ENCODE results near the gene C8B.
A peak's percentile ranks its signal among the peaks of the same experiment; 100 is the strongest.

The C8B gene

GRCh38 chr1:56970280-56970679 is 4.5 kb upstream of the C8B start:
- no peak for DNase-seq

GRCh38 chr1:56968878-56969495 is 3.2 kb upstream of the C8B start:
- DNase-seq, result no peak

GRCh38 chr1:56967900-56968832 is 2.4 kb upstream of the C8B start:
- DNase-seq, result peak; percentile 19

GRCh38 chr1:56967355-56967754 is 1.5 kb upstream of the C8B start:
- DNase-seq, result no peak

GRCh38 chr1:56966698-56966999 is 834 bp upstream of the C8B start:
- DNase-seq, result no peak

- DNase-seq, result no peak
Measured at GRCh38 chr1:56965191-56965590, 624 bp downstream of the C8B start.

DNA sequence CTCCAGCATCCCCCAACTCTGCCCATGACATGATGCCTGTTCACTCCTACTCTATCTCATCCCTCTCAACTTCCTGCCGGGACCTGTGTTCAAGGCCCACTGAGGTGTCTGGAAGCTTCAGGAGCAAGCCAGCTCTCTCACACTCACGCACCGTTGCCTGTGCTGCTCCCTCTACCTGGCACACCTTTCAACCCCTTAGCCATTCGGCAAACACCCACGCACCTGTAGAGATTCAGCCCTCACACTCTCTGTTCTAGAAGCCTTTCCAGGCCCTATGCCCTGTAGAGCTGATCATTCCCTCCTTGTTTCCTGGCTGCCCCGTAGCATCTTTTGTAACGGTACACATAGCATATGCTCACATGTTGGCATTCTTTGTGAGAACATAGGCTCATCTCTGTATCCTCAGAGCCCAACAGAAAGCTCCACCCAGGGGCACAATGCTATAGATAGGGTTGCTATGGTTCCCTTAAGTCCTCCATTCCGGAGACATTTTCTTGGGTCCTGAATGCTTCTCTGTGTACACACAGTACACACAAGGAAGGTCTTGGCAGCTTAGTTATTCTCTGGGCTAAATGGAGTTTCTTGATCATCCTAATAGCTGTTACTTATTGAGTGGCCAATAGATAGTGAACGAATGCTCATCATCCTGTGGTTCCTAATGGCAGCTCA is 1.3 kb downstream of the C8B start:
- DNase-seq, result no peak

DNA sequence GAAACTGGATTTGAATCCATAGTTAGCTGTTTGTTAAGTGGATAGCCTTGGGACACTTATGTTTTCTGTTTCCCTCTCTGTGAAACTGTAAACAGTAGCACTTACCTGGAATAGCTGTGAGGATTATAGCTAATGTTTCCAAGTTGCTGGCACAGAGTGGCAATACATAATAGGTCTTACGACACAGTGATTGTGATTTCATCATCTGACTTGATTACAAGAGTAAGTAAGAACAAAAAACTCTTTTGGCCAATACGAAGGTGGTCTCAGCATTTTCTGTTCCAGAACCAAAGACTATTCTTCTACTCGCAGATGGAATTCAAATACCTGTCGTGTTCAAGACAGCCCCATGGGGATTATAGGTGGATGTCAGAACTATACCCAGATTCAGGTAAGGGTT is 2.1 kb downstream of the C8B start:
- DNase-seq, result no peak

GRCh38 chr1:56961426-56961825 is 4.4 kb downstream of the C8B start:
- no peak for DNase-seq

DNA sequence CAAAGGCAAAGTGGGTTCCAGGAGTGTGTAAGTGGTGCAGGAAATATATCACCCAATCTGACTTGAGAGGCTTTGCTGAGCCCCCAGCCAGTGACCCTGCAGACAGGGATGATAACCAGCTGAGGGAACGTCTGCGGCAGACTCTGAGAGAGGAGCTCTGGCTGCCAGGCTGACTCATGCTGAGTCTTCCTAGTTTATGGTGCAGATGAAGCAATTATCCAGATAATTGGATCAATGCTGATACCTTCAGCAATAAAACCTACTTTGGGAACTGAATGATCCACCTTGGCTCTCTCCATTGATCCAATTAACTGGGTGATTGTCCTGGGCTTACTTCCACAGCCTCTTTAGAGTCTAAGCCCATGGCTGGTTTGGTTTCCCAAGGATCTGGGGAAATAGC is 7.3 kb downstream of the C8B start:
- no peak for DNase-seq

DNA sequence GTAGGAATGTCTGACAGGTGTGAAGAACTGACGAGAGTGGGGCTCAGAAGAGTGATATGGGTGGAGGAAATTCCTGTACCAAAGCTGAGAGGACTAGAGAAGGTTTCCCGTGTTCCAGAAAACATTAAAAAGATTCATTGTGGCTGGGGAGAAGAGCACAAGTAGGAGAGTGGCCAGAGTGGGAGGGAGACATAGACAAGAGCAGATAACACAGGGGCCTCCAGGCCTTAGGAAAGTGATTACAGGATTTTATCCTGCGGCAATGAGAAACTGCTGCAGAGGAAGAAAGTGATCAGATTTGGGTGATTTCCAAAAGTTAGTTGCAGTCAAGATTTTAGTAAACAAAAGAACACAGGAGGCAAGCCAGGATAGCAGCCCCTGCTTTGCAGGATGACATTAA is 7.9 kb downstream of the C8B start:
- no peak for DNase-seq

GRCh38 chr1:56954664-56955063 is 11.2 kb downstream of the C8B start:
- no peak for DNase-seq

DNA sequence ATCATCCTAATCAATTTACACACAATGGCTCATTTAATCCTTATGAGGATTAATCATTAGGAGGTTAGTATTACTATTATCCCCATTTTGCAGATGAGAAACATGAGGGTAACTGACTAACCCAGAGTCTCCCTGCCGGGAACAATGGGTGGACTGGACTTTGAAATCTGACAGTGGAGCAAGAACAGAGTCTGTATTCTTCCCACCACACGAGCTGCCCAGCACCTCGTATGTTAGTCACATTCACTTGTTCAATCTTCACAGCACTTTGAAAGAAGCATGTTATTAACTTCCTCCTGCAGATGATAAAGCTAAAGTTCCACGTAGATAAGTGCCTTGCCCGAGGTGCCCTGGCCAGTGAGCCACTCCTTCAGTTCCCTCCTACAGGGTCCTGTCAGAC is 12.4 kb downstream of the C8B start:
- no peak for DNase-seq

- DNase-seq, result no peak
Measured at GRCh38 chr1:56952501-56952900, 13.3 kb downstream of the C8B start.

GRCh38 chr1:56948403-56949023 is 17.3 kb downstream of the C8B start:
- no peak for DNase-seq

DNA sequence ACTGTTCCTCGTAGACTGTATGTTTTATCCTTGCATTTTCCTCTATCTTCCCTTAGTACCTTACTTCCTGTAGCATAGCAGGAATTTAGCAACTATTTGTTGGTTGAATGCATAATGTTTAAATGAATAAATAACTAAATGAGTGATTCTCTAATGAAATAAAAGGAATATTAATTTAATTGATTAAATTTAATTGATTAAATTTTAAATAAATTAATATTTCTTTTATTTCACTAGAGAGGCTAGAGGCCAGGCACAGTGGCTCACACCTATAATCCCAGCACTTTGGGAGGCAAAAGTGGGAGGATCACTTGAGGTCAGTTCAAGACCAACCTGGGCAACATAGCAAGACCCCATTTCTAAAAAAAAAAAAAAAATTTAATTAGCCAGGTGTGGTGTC is 25.8 kb downstream of the C8B start:
- DNase-seq, result no peak

DNA sequence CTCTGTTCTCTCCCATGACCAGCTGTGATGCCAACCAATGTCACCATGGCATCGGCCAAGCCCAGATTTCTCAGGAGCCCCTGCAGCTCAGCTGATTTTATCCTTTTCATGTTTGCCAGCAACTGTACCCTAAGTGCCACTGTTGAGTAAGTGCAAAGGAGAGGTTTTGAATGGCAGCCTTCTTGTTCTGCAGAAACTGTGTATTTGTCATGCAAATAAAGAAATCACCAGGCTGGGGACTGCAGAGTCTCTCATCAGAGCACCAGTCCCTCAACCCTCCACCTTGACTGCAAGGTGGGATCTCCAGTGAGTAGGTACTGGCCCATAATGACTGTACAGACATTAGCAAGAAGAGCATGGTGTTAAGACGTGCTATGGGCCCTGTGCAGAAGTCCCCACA is 26.6 kb downstream of the C8B start:
- DNase-seq, result no peak

GRCh38 chr1:56938646-56939045 is 27.2 kb downstream of the C8B start:
- DNase-seq, result no peak

DNA sequence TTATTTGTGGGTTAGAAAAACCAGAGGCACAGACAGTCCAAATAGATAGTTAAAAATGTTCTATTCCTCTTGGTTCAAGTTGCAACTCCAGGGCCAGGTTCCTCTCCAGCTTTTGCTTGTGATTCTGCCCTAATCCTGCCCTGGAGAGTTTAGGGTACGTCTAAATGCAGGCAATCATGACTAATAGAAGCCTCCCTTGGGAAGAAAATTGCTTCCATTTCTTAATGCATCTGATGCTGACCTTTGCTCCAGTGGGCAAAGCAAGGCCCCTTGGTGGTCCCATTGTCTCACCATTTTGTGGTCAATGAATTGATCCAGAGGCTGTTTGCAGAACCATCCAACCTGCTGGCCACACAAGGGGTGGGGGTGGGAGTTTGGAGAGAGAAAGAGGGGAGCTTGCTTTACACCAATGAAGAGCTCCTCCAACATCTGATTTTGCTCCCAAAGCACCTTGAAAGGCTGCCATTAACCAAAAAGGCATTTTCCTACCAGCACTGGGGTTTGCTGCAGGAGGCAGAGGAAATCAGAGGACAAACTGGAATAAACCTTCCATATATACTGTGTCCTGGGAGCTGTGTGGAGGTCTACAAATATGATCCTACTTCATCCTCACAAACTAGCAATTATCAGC is 31.3 kb downstream of the C8B start:
- DNase-seq, result no peak

DNA sequence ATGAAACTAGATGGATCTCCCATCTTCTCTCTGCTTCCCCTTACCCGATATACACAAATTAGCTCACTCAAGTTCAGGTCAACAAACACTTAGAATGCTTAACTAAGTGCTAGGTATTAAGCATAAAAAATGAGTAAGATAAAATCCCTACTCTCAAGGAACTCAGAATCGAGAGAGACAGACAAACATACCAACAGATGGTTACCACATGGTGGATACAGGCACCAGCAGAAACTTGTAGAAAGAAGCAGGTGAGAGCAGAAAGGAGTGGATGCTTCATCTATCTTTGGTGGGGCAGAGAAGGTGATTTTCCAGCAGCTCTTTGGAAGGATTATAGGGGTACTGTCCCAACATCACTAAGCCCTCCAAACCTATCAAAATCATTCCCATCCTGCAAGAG is 32.2 kb downstream of the C8B start:
- DNase-seq, result no peak

DNA sequence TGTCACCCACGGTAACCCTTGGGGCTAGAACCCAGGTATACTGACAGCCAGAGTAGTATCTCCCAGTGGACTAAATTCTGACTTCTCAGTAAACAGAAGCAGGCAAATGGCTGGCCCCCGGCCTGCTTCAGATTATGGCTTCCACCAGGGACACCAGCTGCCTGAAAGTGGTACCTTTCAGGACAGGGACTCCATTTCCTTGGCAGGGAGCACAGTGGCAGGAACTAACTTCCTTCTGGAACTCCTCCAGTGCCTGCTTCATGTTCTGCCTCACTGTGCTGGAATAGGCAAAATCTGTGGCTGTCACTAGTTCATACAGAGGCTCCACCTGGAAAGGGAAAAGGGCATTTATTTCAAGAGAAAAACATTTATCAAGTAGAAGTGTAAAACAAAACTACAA is 32.7 kb downstream of the C8B start:
- DNase-seq, result no peak

DNA sequence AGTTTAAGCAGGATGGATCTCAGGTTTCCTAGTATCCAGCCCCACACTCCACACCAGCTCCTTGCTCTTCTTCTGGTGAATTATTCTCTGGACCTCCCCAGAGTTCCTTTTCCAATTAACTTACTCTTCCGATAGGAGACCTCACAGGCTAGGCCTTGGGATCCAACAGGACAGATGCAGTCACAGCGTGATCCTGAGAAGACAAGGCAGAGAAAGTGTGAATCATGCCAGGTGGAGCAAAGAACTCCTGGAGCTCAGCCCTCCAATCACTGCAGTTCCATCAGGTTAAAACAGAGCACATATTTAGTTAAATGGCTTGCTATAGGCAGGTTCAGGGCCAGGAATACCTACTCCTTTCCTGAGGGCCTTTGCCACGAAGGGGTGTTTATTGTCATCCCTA is 34.1 kb downstream of the C8B start:
- DNase-seq, result no peak

- DNase-seq, result no peak
Measured at GRCh38 chr1:56931211-56931610, 34.6 kb downstream of the C8B start.

Measured in hematopoietic multipotent progenitor cell treated with erythropoietin and hydrocortisone succinate and interleukin-3 and kit ligand, for 8 days (in vitro differentiated cells).